ENCODE results near the gene WWC2.

Gene WWC2

GRCh38 chr4:183329954-183330742 lies 231.1 kb downstream of the WWC2 start:
- DNase-seq (ENCODE audit: low read depth), result no peak

- DNase-seq (ENCODE audit: low read depth), result no peak
Measured at GRCh38 chr4:183330841-183331240, 231.8 kb downstream of the WWC2 start.

GRCh38 chr4:183332447-183332846 lies 233.4 kb downstream of the WWC2 start:
- DNase-seq (ENCODE audit: low read depth), result no peak

GRCh38 chr4:183333202-183333601 lies 234.1 kb downstream of the WWC2 start:
- no peak for DNase-seq (ENCODE audit: low read depth)

GRCh38 chr4:183333983-183334382 lies 234.9 kb downstream of the WWC2 start:
- no peak for DNase-seq (ENCODE audit: low read depth)

GRCh38 chr4:183335369-183335940 lies 236.4 kb downstream of the WWC2 start:
- DNase-seq (ENCODE audit: low read depth), result no peak

- no peak for DNase-seq (ENCODE audit: low read depth)
Measured at GRCh38 chr4:183337349-183337748, 238.3 kb downstream of the WWC2 start.

GRCh38 chr4:183337833-183338232 lies 238.8 kb downstream of the WWC2 start:
- no peak for DNase-seq (ENCODE audit: low read depth)

- no peak for DNase-seq (ENCODE audit: low read depth)
Measured at GRCh38 chr4:183342541-183343533, 243.8 kb downstream of the WWC2 start.

- no peak for DNase-seq (ENCODE audit: low read depth)
Measured at GRCh38 chr4:183343730-183344129, 244.7 kb downstream of the WWC2 start.

- DNase-seq (ENCODE audit: low read depth), result no peak
Measured at GRCh38 chr4:183344523-183345255, 245.6 kb downstream of the WWC2 start.

- no peak for DNase-seq (ENCODE audit: low read depth)
Measured at GRCh38 chr4:183345261-183345660, 246.2 kb downstream of the WWC2 start.

- DNase-seq (ENCODE audit: low read depth), result no peak
Measured at GRCh38 chr4:183347146-183347545, 248.1 kb downstream of the WWC2 start.

GRCh38 chr4:183347566-183347965 lies 248.5 kb downstream of the WWC2 start:
- no peak for DNase-seq (ENCODE audit: low read depth)

- DNase-seq (ENCODE audit: low read depth), result no peak
Measured at GRCh38 chr4:183348136-183348535, 249.1 kb downstream of the WWC2 start.

GRCh38 chr4:183348706-183349659 lies 249.9 kb downstream of the WWC2 start:
- peak; percentile 7 for DNase-seq (ENCODE audit: low read depth)

GRCh38 chr4:183349673-183350072 lies 250.6 kb downstream of the WWC2 start:
- no peak for DNase-seq (ENCODE audit: low read depth)

GRCh38 chr4:183350317-183351071 lies 251.4 kb downstream of the WWC2 start:
- no peak for DNase-seq (ENCODE audit: low read depth)

- DNase-seq (ENCODE audit: low read depth), result no peak
Measured at GRCh38 chr4:183352546-183352945, 253.5 kb downstream of the WWC2 start.

GRCh38 chr4:183353557-183353956 lies 254.5 kb downstream of the WWC2 start:
- no peak for DNase-seq (ENCODE audit: low read depth)

Data from stimulated activated CD8-positive, alpha-beta memory T cell treated with anti-CD3 and anti-CD28 coated beads, Interleukin-4, amount 100 ng/mL, for 24 hours (primary cell).